Measurements from ENCODE around the gene FLG. TPM values are rescaled to one million over a fixed set of nuclear protein-coding genes. Genes with fewer than 3 reads are reported as not detected.

The FLG gene
- polyA plus RNA-seq, 1 donor from 2014 or later, result not detected

- Histone ChIP-seq H3K4me3 (ENCODE audit: low read length) (no peak overlapping the region), H3K9me3 (ENCODE audit: low read length) (peaks cover 3% of the 10 kb centered on the region), H3K27ac (ENCODE audit: low read length) (no peak overlapping the region), H3F3A (ENCODE audit: insufficient read depth, low read length, poor library complexity, severe bottlenecking) (no peaks in the 10 kb centered on the region), H3K4me2 (ENCODE audit: low read length) (no peak overlapping the region), H3K9me2 (ENCODE audit: insufficient read depth, low read length) (no peaks in the 10 kb centered on the region), H3K9ac (ENCODE audit: low read length) (no peak overlapping the region), H3K36me3 (ENCODE audit: insufficient read depth, low read length) (no peaks in the 10 kb centered on the region), H2AFZ (ENCODE audit: low read depth, low read length) (no peak overlapping the region), H4K20me1 (ENCODE audit: insufficient read depth) (no peaks in the 10 kb centered on the region), H3K27me3 (ENCODE audit: insufficient read depth, low read depth, low read length) (no peaks in the 10 kb centered on the region), H3K79me2 (replicated peaks; ENCODE audit: insufficient read depth, low read length) (no peaks in the 10 kb centered on the region)
- TF ChIP-seq EZH2 (IDR thresholded peaks at IDR 0.05; ENCODE audit: borderline replicate concordance, insufficient read depth, low read length, poor library complexity, severe bottlenecking) (no peak), MXI1 (conservative IDR thresholded peaks at IDR 0.05; ENCODE audit: poor library complexity, severe bottlenecking) (no peak), CTCF (IDR thresholded peaks at IDR 0.05; ENCODE audit: poor library complexity, severe bottlenecking) (no peak), REST (IDR thresholded peaks at IDR 0.05; ENCODE audit: borderline replicate concordance) (no peak), EP300 (conservative IDR thresholded peaks at IDR 0.05; ENCODE audit: poor library complexity, severe bottlenecking) (no peak), RAD21 (conservative IDR thresholded peaks at IDR 0.05) (no peak), SMC3 (conservative IDR thresholded peaks at IDR 0.05; ENCODE audit: poor library complexity) (no peak), POLR2AphosphoS5 (IDR thresholded peaks at IDR 0.05) (no peak), TAF1 (IDR thresholded peaks at IDR 0.05; ENCODE audit: low read depth) (no peak)
These were observed 18.0 kb upstream of the FLG start for GRCh38 chr1:152343006-152343405.

- Histone ChIP-seq H3K4me3 (ENCODE audit: low read length) (no peak overlapping the region), H3K9ac (ENCODE audit: low read length) (no peak overlapping the region), H3K27ac (ENCODE audit: low read length) (no peak overlapping the region), H3K27me3 (ENCODE audit: insufficient read depth, low read depth, low read length) (no peaks in the 10 kb centered on the region), H3K9me3 (ENCODE audit: low read length) (peaks cover 6% of the 10 kb centered on the region), H4K20me1 (ENCODE audit: insufficient read depth) (no peaks in the 10 kb centered on the region), H3K4me2 (ENCODE audit: low read length) (no peak overlapping the region), H3K79me2 (replicated peaks; ENCODE audit: insufficient read depth, low read length) (no peaks in the 10 kb centered on the region), H3K9me2 (ENCODE audit: insufficient read depth, low read length) (no peaks in the 10 kb centered on the region), H3F3A (ENCODE audit: insufficient read depth, low read length, poor library complexity, severe bottlenecking) (no peaks in the 10 kb centered on the region), H3K36me3 (ENCODE audit: insufficient read depth, low read length) (no peaks in the 10 kb centered on the region), H2AFZ (ENCODE audit: low read depth, low read length) (no peak overlapping the region)
- TF ChIP-seq EP300 (conservative IDR thresholded peaks at IDR 0.05; ENCODE audit: poor library complexity, severe bottlenecking) (no peak), POLR2AphosphoS5 (IDR thresholded peaks at IDR 0.05) (no peak), CTCF (IDR thresholded peaks at IDR 0.05; ENCODE audit: poor library complexity, severe bottlenecking) (no peak), RAD21 (conservative IDR thresholded peaks at IDR 0.05) (no peak), TAF1 (IDR thresholded peaks at IDR 0.05; ENCODE audit: low read depth) (no peak), REST (IDR thresholded peaks at IDR 0.05; ENCODE audit: borderline replicate concordance) (no peak), EZH2 (IDR thresholded peaks at IDR 0.05; ENCODE audit: borderline replicate concordance, insufficient read depth, low read length, poor library complexity, severe bottlenecking) (no peak), MXI1 (conservative IDR thresholded peaks at IDR 0.05; ENCODE audit: poor library complexity, severe bottlenecking) (no peak), SMC3 (conservative IDR thresholded peaks at IDR 0.05; ENCODE audit: poor library complexity) (no peak)
These were observed 10.4 kb upstream of the FLG start for GRCh38 chr1:152335399-152335798.
